HepG2 (cell line): ENCODE results near the gene NEDD4. TPM values are rescaled to one million over a fixed set of nuclear protein-coding genes. Genes with fewer than 3 reads are reported as not detected.

Source experiments
- CCDC6 ChIP-seq: sonication (generic); formaldehyde crosslinking; IDR thresholded peaks from 2 replicates; pipeline ENCODE4 v1.8.1; 2022; ENCODE audit warnings: mild to moderate bottlenecking, missing genetic modification reagents, moderate library complexity
- FOXM1 ChIP-seq: sonication (generic); formaldehyde crosslinking; IDR thresholded peaks from 2 replicates; pipeline ENCODE4 v1.5.0; 2020; ENCODE audit warnings: missing genetic modification reagents
- PRPF4 ChIP-seq: fragments of 200-400 bp; formaldehyde crosslinking; IDR thresholded peaks from 2 replicates; pipeline ENCODE4 v1.6.1; 2016; ENCODE audit warnings: low read length, low read depth; ENCODE audit not compliant: poor library complexity, severe bottlenecking
- SATB2 ChIP-seq: sonication (generic); formaldehyde crosslinking; IDR thresholded peaks from 2 replicates; pipeline ENCODE4 v1.5.0; 2020; ENCODE audit warnings: missing genetic modification reagents
- TOPORS ChIP-seq: sonication (generic); formaldehyde crosslinking; IDR thresholded peaks from 2 replicates; pipeline ENCODE4 v1.8.0; 2023; ENCODE audit warnings: mild to moderate bottlenecking, missing genetic modification reagents
- TSC22D2 ChIP-seq: sonication (generic); formaldehyde crosslinking; IDR thresholded peaks from 2 replicates; pipeline ENCODE4 v1.5.1; 2020; ENCODE audit warnings: missing genetic modification reagents, mild to moderate bottlenecking, borderline replicate concordance
- ZMYM4 ChIP-seq: sonication (generic); formaldehyde crosslinking; IDR thresholded peaks from 2 replicates; pipeline ENCODE4 v1.8.1; 2023; ENCODE audit warnings: mild to moderate bottlenecking, missing genetic modification reagents
- ZNF160 ChIP-seq: sonication (generic); formaldehyde crosslinking; IDR thresholded peaks from 2 replicates; pipeline ENCODE4 v1.8.0; 2022; ENCODE audit warnings: mild to moderate bottlenecking, inconsistent platforms, missing genetic modification reagents
- ZNF335 ChIP-seq: sonication (generic); formaldehyde crosslinking; IDR thresholded peaks from 2 replicates; pipeline ENCODE4 v1.4.0; 2020; ENCODE audit warnings: missing genetic modification reagents
- ZNF431 ChIP-seq: sonication (generic); formaldehyde crosslinking; IDR thresholded peaks from 2 replicates; pipeline ENCODE4 v1.9.0; 2022; ENCODE audit warnings: missing genetic modification reagents, low read depth, mild to moderate bottlenecking, borderline replicate concordance
- ZNF572 ChIP-seq: sonication (generic); formaldehyde crosslinking; IDR thresholded peaks from 2 replicates; pipeline ENCODE4 v1.5.1; 2020; ENCODE audit warnings: mild to moderate bottlenecking, missing genetic modification reagents
- ZNF713 ChIP-seq: sonication (generic); formaldehyde crosslinking; IDR thresholded peaks from 2 replicates; pipeline ENCODE4 v1.4.0; 2020; ENCODE audit warnings: mild to moderate bottlenecking, missing genetic modification reagents
- ZNF790 ChIP-seq: sonication (generic); formaldehyde crosslinking; IDR thresholded peaks from 2 replicates; pipeline ENCODE4 v1.8.0; 2022; ENCODE audit warnings: missing genetic modification reagents, mild to moderate bottlenecking, borderline replicate concordance
- polyA plus RNA-seq, 8 experiments: library from polyadenylated mRNA; depleted of rRNA in 3 of 8; stranded (reverse) in 7 of 8; unstranded in 1 of 8; fragments of >200 nt; fragmentation: Illumina TruSeq in 4 of 8; extraction: Trizol in 4 of 8; gene quantifications; 2 replicates each; pipeline versions ENCODE4 v1.2.1 to v1.2.3, GENCODE V29; 2011 to 2016; ENCODE audit warnings: low read depth in 4 of 8, missing spikeins in 1 of 8, mixed read lengths in 1 of 8; ENCODE audit not compliant: insufficient read depth in 1 of 8
- total RNA-seq, 5 experiments: library from RNA; depleted of rRNA; stranded (reverse); fragments of >200 nt; fragmentation: Illumina TruSeq; extraction: Trizol; gene quantifications; 2 replicates each; pipeline ENCODE4 v1.2.3, GENCODE V29; 2016; ENCODE audit warnings: low read depth in 1 of 5
- TF ChIP-seq, protein P1 (sequence below): sonication (generic); formaldehyde crosslinking; IDR thresholded peaks from 2 replicates; pipeline ENCODE4 v1.4.0; 2020; ENCODE audit warnings: missing genetic modification reagents, mild to moderate bottlenecking, borderline replicate concordance
- TF ChIP-seq, protein P2 (sequence below): sonication (generic); formaldehyde crosslinking; IDR thresholded peaks from 2 replicates; pipeline ENCODE4 v1.4.0; 2020; ENCODE audit warnings: missing genetic modification reagents, borderline replicate concordance
- TF ChIP-seq, protein P3 (sequence below): IDR thresholded peaks from 2 replicates; pipeline ENCODE4 v1.6.1; 2018; ENCODE audit warnings: missing genetic modification reagents, mild to moderate bottlenecking, missing compliant biosample characterization

NEDD4 gene
- total and polyA plus RNA-seq, 2 of the 13 experiments (the other 11 are each of a cell fraction or from before 2014, with no cell fraction given): 10.4 to 13.0 TPM

GRCh38 chr15:56040081-56041035 is 46.9 kb upstream of the NEDD4 start (continued):
- TF ChIP-seq, protein P1, sequence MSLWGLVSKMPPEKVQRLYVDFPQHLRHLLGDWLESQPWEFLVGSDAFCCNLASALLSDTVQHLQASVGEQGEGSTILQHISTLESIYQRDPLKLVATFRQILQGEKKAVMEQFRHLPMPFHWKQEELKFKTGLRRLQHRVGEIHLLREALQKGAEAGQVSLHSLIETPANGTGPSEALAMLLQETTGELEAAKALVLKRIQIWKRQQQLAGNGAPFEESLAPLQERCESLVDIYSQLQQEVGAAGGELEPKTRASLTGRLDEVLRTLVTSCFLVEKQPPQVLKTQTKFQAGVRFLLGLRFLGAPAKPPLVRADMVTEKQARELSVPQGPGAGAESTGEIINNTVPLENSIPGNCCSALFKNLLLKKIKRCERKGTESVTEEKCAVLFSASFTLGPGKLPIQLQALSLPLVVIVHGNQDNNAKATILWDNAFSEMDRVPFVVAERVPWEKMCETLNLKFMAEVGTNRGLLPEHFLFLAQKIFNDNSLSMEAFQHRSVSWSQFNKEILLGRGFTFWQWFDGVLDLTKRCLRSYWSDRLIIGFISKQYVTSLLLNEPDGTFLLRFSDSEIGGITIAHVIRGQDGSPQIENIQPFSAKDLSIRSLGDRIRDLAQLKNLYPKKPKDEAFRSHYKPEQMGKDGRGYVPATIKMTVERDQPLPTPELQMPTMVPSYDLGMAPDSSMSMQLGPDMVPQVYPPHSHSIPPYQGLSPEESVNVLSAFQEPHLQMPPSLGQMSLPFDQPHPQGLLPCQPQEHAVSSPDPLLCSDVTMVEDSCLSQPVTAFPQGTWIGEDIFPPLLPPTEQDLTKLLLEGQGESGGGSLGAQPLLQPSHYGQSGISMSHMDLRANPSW (CRISPR knock-in tag): no peak
- TF ChIP-seq CCDC6 (CRISPR knock-in tag): peak; percentile 71; the same call in 1 of the 2 replicates
- TF ChIP-seq PRPF4: no peak
- TF ChIP-seq FOXM1 (CRISPR knock-in tag): no peak
- TF ChIP-seq ZNF713 (CRISPR knock-in tag): no peak
- peak; percentile 88 for TF ChIP-seq ZMYM4 (CRISPR knock-in tag)
- no peak for TF ChIP-seq ZNF160
- TF ChIP-seq, protein P2, sequence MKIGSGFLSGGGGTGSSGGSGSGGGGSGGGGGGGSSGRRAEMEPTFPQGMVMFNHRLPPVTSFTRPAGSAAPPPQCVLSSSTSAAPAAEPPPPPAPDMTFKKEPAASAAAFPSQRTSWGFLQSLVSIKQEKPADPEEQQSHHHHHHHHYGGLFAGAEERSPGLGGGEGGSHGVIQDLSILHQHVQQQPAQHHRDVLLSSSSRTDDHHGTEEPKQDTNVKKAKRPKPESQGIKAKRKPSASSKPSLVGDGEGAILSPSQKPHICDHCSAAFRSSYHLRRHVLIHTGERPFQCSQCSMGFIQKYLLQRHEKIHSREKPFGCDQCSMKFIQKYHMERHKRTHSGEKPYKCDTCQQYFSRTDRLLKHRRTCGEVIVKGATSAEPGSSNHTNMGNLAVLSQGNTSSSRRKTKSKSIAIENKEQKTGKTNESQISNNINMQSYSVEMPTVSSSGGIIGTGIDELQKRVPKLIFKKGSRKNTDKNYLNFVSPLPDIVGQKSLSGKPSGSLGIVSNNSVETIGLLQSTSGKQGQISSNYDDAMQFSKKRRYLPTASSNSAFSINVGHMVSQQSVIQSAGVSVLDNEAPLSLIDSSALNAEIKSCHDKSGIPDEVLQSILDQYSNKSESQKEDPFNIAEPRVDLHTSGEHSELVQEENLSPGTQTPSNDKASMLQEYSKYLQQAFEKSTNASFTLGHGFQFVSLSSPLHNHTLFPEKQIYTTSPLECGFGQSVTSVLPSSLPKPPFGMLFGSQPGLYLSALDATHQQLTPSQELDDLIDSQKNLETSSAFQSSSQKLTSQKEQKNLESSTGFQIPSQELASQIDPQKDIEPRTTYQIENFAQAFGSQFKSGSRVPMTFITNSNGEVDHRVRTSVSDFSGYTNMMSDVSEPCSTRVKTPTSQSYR (CRISPR knock-in tag): peak; percentile 41; the same call in 1 of the 2 replicates
- TF ChIP-seq, protein P3, sequence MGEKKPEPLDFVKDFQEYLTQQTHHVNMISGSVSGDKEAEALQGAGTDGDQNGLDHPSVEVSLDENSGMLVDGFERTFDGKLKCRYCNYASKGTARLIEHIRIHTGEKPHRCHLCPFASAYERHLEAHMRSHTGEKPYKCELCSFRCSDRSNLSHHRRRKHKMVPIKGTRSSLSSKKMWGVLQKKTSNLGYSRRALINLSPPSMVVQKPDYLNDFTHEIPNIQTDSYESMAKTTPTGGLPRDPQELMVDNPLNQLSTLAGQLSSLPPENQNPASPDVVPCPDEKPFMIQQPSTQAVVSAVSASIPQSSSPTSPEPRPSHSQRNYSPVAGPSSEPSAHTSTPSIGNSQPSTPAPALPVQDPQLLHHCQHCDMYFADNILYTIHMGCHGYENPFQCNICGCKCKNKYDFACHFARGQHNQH (CRISPR knock-in tag): no peak
- no peak for TF ChIP-seq ZNF431 (CRISPR knock-in tag)
- TF ChIP-seq SATB2 (CRISPR knock-in tag): 0 out of 2 replicates have a peak, but pooled peaks have one; percentile 29
- TF ChIP-seq ZNF572 (CRISPR knock-in tag): no peak
- TF ChIP-seq TSC22D2 (CRISPR knock-in tag): no peak
- no peak for TF ChIP-seq TOPORS (CRISPR knock-in tag)
- TF ChIP-seq ZNF790 (CRISPR knock-in tag): no peak
- no peak for TF ChIP-seq ZNF335 (CRISPR knock-in tag)
